Esophagus muscularis mucosa (tissue), 4 donors: ENCODE results near the gene PRKAR1B.

Experiments
- EP300 ChIP-seq: sonication (generic); formaldehyde crosslinking; IDR thresholded peaks from one replicate; pipeline ENCODE4 v1.6.1; 2017; ENCODE audit warnings: antibody characterized with exemption
- POLR2A ChIP-seq: fragments of 450-650 bp; IDR thresholded peaks from one replicate; pipeline ENCODE4 v1.6.1; 2017; ENCODE audit warnings: antibody characterized with exemption, moderate library complexity, mild to moderate bottlenecking, low read depth
- POLR2AphosphoS5 ChIP-seq, 2 donors: sonication (generic); formaldehyde crosslinking; IDR thresholded peaks; one replicate each; pipeline ENCODE4 v1.6.1; 2017; ENCODE audit warnings: antibody characterized with exemption in 2 of 2
- TF ChIP-seq, protein P1 (sequence below), 3 experiments: fragments of 200-600 bp in 2 of 3; fragments of 450-650 bp in 1 of 3; sonication (generic) in 2 of 3; IDR thresholded peaks; one replicate each; pipeline ENCODE4 v1.5.1; 2017 to 2019; ENCODE audit warnings: antibody characterized with exemption in 3 of 3, mild to moderate bottlenecking in 2 of 3, moderate library complexity in 1 of 3

DNA sequence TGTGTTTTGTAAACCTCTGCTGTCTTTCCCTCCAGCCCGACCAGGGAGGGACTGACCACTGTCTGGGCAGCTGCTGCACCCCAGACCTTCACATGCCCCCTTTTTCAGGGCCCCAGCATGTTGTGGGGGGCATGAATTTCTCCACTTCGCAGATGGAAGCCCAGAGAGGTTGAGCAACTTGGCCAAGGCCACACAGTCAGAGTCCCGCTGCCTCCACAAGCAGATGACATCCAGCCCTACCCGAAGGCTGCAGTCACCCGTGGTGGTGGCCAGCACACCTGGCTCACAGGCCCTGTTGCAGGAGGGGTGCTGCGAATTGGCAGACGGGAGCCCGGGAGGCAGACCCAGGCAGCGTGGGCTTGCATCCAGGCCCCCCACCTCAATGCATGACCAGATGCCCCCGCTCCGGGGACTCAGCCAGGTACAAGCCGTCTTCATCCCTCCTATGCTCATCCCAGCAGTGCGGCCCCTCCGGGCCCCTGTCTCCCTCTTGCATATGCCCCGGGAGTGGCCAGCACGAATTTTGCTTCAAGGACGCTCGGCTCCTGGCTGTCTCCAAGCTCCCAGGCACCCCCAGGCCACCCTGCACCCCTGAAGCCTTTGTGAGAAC, 171.4 kb downstream of the PRKAR1B start:
- TF ChIP-seq, protein P1, sequence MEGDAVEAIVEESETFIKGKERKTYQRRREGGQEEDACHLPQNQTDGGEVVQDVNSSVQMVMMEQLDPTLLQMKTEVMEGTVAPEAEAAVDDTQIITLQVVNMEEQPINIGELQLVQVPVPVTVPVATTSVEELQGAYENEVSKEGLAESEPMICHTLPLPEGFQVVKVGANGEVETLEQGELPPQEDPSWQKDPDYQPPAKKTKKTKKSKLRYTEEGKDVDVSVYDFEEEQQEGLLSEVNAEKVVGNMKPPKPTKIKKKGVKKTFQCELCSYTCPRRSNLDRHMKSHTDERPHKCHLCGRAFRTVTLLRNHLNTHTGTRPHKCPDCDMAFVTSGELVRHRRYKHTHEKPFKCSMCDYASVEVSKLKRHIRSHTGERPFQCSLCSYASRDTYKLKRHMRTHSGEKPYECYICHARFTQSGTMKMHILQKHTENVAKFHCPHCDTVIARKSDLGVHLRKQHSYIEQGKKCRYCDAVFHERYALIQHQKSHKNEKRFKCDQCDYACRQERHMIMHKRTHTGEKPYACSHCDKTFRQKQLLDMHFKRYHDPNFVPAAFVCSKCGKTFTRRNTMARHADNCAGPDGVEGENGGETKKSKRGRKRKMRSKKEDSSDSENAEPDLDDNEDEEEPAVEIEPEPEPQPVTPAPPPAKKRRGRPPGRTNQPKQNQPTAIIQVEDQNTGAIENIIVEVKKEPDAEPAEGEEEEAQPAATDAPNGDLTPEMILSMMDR (IDR thresholded peaks at IDR 0.05) = no peak
- TF ChIP-seq POLR2AphosphoS5 (IDR thresholded peaks at IDR 0.05) (no peak), POLR2A (no peak), EP300 (no peak)
